Liver (tissue), 3 donors: ENCODE data around the gene HDAC8.

Experiments used
- CTCF ChIP-seq: fragments of 150-350 bp; IDR thresholded peaks from 2 replicates; pipeline ENCODE4 v1.5.1; 2017; ENCODE audit warnings: improper control_type of control experiment, low read depth, low read length; ENCODE audit not compliant: missing input control
- GABPA ChIP-seq, 2 donors: IDR thresholded peaks in 1 of 2; conservative IDR thresholded peaks in 1 of 2; 2 replicates each; pipeline ENCODE4 v1.6.1; 2016; ENCODE audit warnings: antibody characterized with exemption in 2 of 2, mild to moderate bottlenecking in 1 of 2, moderate library complexity in 1 of 2
- JUND ChIP-seq, 2 donors: IDR thresholded peaks; 2 replicates each; pipeline ENCODE4 v1.6.1; 2016; ENCODE audit warnings: antibody characterized with exemption in 2 of 2
- RAD21 ChIP-seq, 2 donors: IDR thresholded peaks; 2 replicates each; pipeline ENCODE4 v1.6.1; 2016; ENCODE audit warnings: antibody characterized with exemption in 2 of 2, mild to moderate bottlenecking in 2 of 2
- REST ChIP-seq: IDR thresholded peaks from 2 replicates; pipeline ENCODE4 v1.6.1; 2016; ENCODE audit warnings: antibody characterized with exemption, mild to moderate bottlenecking
- SP1 ChIP-seq: IDR thresholded peaks from 2 replicates; pipeline ENCODE4 v1.6.1; 2018; ENCODE audit warnings: antibody characterized with exemption, mild to moderate bottlenecking
- TAF1 ChIP-seq: conservative IDR thresholded peaks from 2 replicates; pipeline ENCODE4 v1.6.1; 2016; ENCODE audit warnings: antibody characterized with exemption, mild to moderate bottlenecking
- donor health status: healthy.
- donor health status: healthy.

GRCh38 chrX:72470117-72470516, 102.5 kb downstream of the HDAC8 start:
- no peak for TF ChIP-seq CTCF
- TF ChIP-seq RAD21 (IDR thresholded peaks at IDR 0.05): no peak
- no peak for TF ChIP-seq GABPA (IDR thresholded peaks at IDR 0.05 in 1 of 2, conservative IDR thresholded peaks at IDR 0.05 in 1 of 2)
- TF ChIP-seq SP1: no peak
- no peak for TF ChIP-seq REST
- no peak for TF ChIP-seq TAF1
- no peak for TF ChIP-seq JUND (IDR thresholded peaks at IDR 0.05)
